GM12878 (cell line): ENCODE measurements around the gene MGAT3. TPM values are rescaled to one million over a fixed set of nuclear protein-coding genes. Genes with fewer than 3 reads are reported as not detected.
"Not testable (repeated sequence)": the region's sequence is repeated elsewhere in the genome, so short reads cannot be mapped to it uniquely, and the experiment has no call there.

Experiments
- ATAC-seq: fragments of 200-7000 bp; cut with Tn5 transposase; 3 replicates; pipeline ENCODE4 v1.9.1; 2020; ENCODE audit warnings: mild to moderate bottlenecking, moderate library complexity
- BruUV-seq: library from RNA; stranded (reverse); fragments of 400-500 nt; replicated peaks from 2 replicates; lab custom pipeline; 2021; lab: Mats Ljungman, UMichigan
- CTCF ChIA-PET: fragments of 300-600 bp; sonication (Branson Sonifier 250); formaldehyde crosslinking; extraction: SDS; loops from one replicate; lab custom pipeline; 2021; ENCODE audit warnings: inconsistent platforms; lab: Yijun Ruan, JAX
- POLR2A ChIA-PET: fragments of 350-600 bp; formaldehyde crosslinking; extraction: SDS; loops from one replicate; lab custom pipeline; 2021; ENCODE audit warnings: inconsistent platforms; lab: Charles Lee
- RAD21 ChIA-PET: fragments of 300-600 bp; sonication (Branson Sonifier 250); formaldehyde crosslinking; loops from one replicate; lab custom pipeline; 2023; ENCODE audit warnings: antibody characterized with exemption; ENCODE audit not compliant: unreplicated experiment; lab: Charles Lee
- SMC1A ChIA-PET: fragments of 300-600 bp; sonication (Branson Sonifier 250); formaldehyde crosslinking; loops from one replicate; lab custom pipeline; 2023; ENCODE audit not compliant: unreplicated experiment, uncharacterized antibody; lab: Charles Lee
- DNase-seq: peaks from one replicate; pipeline ENCODE4 v3.0.0-alpha.2; 2011; ENCODE audit warnings: low read depth, low spot score
- FAIRE-seq: peaks from 3 replicates; lab custom pipeline; 2011; peaks lifted over from hg19 to GRCh38; lab: Jason Lieb, UNC
- H2AFZ ChIP-seq: 2 replicates; pipeline ENCODE4 v1.6.0; 2011; ENCODE audit warnings: low read depth, low read length, control low read depth; ENCODE audit not compliant: control insufficient read depth
- H3K27ac ChIP-seq: 2 replicates; pipeline ENCODE4 v1.5.1; 2011; ENCODE audit warnings: control low read depth; ENCODE audit not compliant: control insufficient read depth, insufficient read depth
- H3K27me3 ChIP-seq, 2 experiments: replicated peaks in 1 of 2; 2 replicates each; pipeline versions ENCODE4 v1.6.0 to v1.6.1; 2011; ENCODE audit warnings: low read length in 1 of 2; ENCODE audit not compliant: control insufficient read depth in 2 of 2, insufficient read depth in 2 of 2
- H3K36me3 ChIP-seq, 2 experiments: 2 replicates each; pipeline ENCODE4 v1.5.1; 2011; ENCODE audit warnings: low read length in 1 of 2; ENCODE audit not compliant: control insufficient read depth in 2 of 2, insufficient read depth in 2 of 2
- H3K4me1 ChIP-seq: 2 replicates; pipeline ENCODE4 v1.6.1; 2011; ENCODE audit warnings: mild to moderate bottlenecking, low read length, moderate library complexity, mixed read lengths; ENCODE audit not compliant: control insufficient read depth, insufficient read depth
- H3K4me2 ChIP-seq: 2 replicates; pipeline ENCODE4 v1.6.0; 2011; ENCODE audit warnings: control low read depth; ENCODE audit not compliant: control insufficient read depth, insufficient read depth
- H3K4me3 ChIP-seq: fragments of 200-600 bp; sonication (generic); 2 replicates; pipeline ENCODE4 v1.5.1; 2016
- H3K79me2 ChIP-seq: 2 replicates; pipeline ENCODE4 v1.6.0; 2011; ENCODE audit warnings: low read length; ENCODE audit not compliant: control insufficient read depth, insufficient read depth
- H3K9ac ChIP-seq: 2 replicates; pipeline ENCODE4 v1.8.0; 2011; ENCODE audit warnings: low read length, control low read depth, mixed read lengths; ENCODE audit not compliant: control insufficient read depth, insufficient read depth
- H3K9me3 ChIP-seq: replicated peaks from 3 replicates; pipeline ENCODE4 v1.5.1; 2011; ENCODE audit warnings: mild to moderate bottlenecking, low read length; ENCODE audit not compliant: control insufficient read depth, insufficient read depth
- H4K20me1 ChIP-seq: 2 replicates; pipeline ENCODE4 v1.6.0; 2011; ENCODE audit not compliant: control insufficient read depth, insufficient read depth
- BCL3 ChIP-seq: IDR thresholded peaks from 2 replicates; pipeline ENCODE4 v1.6.1; 2011; ENCODE audit warnings: borderline replicate concordance, low read depth, mild to moderate bottlenecking, moderate library complexity, low read length; ENCODE audit not compliant: insufficient read depth, poor library complexity, severe bottlenecking
- TCF3 ChIP-seq: IDR thresholded peaks from 2 replicates; pipeline ENCODE4 v1.6.1; 2012; ENCODE audit warnings: low read depth, mild to moderate bottlenecking, low read length, borderline replicate concordance; ENCODE audit not compliant: insufficient read depth
- WGBS: methylation state at CpG from one replicate; pipeline ENCODE4 v1.1.6; 2016; ENCODE audit warnings: low lambda C conversion rate; ENCODE audit not compliant: insufficient replicate concordance, insufficient coverage; ENCODE audit errors: missing lambda C conversion rate; 5-methylcytosine and 5-hydroxymethylcytosine counted together
- in situ Hi-C: fragments of 300-500 bp; cut with MboI; formaldehyde crosslinking; loops from 9 replicates; pipeline ENCODE4 v1.14.3; 2018; ENCODE audit warnings: mixed read lengths
- intact Hi-C: fragments of 100-400 bp; cut with micrococcal nuclease; formaldehyde crosslinking; loops from one replicate; pipeline ENCODE4 v1.14.2; 2022; ENCODE audit not compliant: unreplicated experiment
- polyA plus RNA-seq, 11 experiments: library from polyadenylated mRNA; depleted of rRNA in 4 of 11; unstranded in 6 of 11; stranded (reverse) in 5 of 11; fragments of >200 nt; fragmentation: Nextera tagmentation in 4 of 11; fragmentation: Illumina TruSeq in 1 of 11; extraction: Ambion mirVana in 4 of 11; extraction: Trizol in 1 of 11; gene quantifications; 1 replicate in 1 of 11; 2 replicates in 10 of 11; pipeline versions ENCODE4 v1.2.1 to v1.2.3, GENCODE V29; 2011 to 2016; ENCODE audit warnings: inconsistent platforms in 2 of 11, missing spikeins in 2 of 11, low read depth in 1 of 11
- total RNA-seq, 4 experiments: library from RNA; depleted of rRNA in 3 of 4; stranded (reverse); fragments of >200 nt in 3 of 4; fragmentation: Illumina TruSeq in 1 of 4; extraction: Trizol in 1 of 4; gene quantifications; 2 replicates each; pipeline versions ENCODE4 v1.2.1 to v1.2.3, GENCODE V29; 2013 to 2021
- TF ChIP-seq, protein P1 (sequence below): IDR thresholded peaks from 2 replicates; pipeline ENCODE4 v1.6.1; 2011; ENCODE audit warnings: mild to moderate bottlenecking, low read depth, low read length, moderate library complexity; ENCODE audit not compliant: insufficient replicate concordance

MGAT3 gene
- total and polyA plus RNA-seq, 10 of the 15 experiments (the other 5 are each of a cell fraction or from before 2014, with no cell fraction given), result 0.32 to 40.2 (median 11.9) TPM

- H3K9me3 ChIP-seq, H3K27me3 ChIP-seq, H3K4me1 ChIP-seq, DNase-seq, H3K4me3 ChIP-seq, H3K9ac ChIP-seq, H2AFZ ChIP-seq, H3K27ac ChIP-seq, ATAC-seq, H3K79me2 ChIP-seq, intact Hi-C loops, BruUV-seq, in situ Hi-C loops, H3K36me3 ChIP-seq, POLR2A ChIA-PET, H4K20me1 ChIP-seq, RAD21 ChIA-PET: not testable (repeated sequence)
- CTCF ChIA-PET, result interaction anchor here (0.8 to 2.3 kb wide), 3 partner anchors 12 to 69 kb away, joined by 3 to 9 read pairs (median 3); partner anchors contain the start of gene TAB1
- peak; percentile 13 for FAIRE-seq
- TF ChIP-seq BCL3, result peak; percentile 93
- TF ChIP-seq, protein P1, sequence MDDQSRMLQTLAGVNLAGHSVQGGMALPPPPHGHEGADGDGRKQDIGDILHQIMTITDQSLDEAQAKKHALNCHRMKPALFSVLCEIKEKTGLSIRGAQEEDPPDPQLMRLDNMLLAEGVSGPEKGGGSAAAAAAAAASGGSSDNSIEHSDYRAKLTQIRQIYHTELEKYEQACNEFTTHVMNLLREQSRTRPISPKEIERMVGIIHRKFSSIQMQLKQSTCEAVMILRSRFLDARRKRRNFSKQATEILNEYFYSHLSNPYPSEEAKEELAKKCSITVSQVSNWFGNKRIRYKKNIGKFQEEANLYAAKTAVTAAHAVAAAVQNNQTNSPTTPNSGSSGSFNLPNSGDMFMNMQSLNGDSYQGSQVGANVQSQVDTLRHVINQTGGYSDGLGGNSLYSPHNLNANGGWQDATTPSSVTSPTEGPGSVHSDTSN, result peak; percentile 11
- peak; percentile 32; the same call in 1 of the 2 replicates for TF ChIP-seq TCF3
- SMC1A ChIA-PET, result interaction anchor here (1.3 kb wide), 1 partner anchor 69 kb away, joined by 4 read pairs; no protein-coding TSS in a partner anchor
- WGBS, result 96% methylated on average over 11 of the region's 11 CpGs
- peak overlapping the region; percentile 3 for H3K4me2 ChIP-seq
These were observed 44.9 kb upstream of the MGAT3 start for GRCh38 chr22:39411828-39412365.

DNA sequence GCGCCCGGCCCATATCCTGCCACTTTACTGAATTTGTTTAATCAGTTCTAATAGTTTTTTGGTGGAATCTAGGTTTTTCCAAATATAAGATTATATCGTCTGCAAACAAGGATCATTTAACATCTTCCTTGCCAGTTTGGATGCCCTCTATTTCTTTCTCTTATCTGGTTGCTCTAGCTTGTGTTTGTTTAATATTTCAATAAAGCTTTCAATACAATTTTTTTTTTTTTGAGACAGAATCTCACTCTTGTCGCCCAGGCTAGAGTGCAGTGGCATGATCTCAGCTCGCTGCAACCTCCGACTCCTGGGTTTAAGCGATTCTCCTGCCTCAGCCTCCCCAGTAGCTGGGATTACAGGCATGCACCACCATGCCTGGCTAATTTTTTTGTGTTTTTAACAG lies 43.6 kb upstream of the MGAT3 start:
- H3K4me1 ChIP-seq, H3K4me3 ChIP-seq, ATAC-seq, BruUV-seq, H3K79me2 ChIP-seq, H2AFZ ChIP-seq, H3K9me3 ChIP-seq, H4K20me1 ChIP-seq, H3K4me2 ChIP-seq, RAD21 ChIA-PET, H3K9ac ChIP-seq, DNase-seq, H3K27me3 ChIP-seq, intact Hi-C loops, H3K36me3 ChIP-seq, in situ Hi-C loops, H3K27ac ChIP-seq, FAIRE-seq: not testable (repeated sequence)
- 97% methylated on average over 7 of the region's 7 CpGs for WGBS
- POLR2A ChIA-PET, result interaction anchor here (0.6 to 1.6 kb wide), 4 partner anchors 10 to 670 kb away, joined by 3 to 4 read pairs (median 4); no protein-coding TSS in a partner anchor
- CTCF ChIA-PET, result interaction anchor here (1.4 kb wide), 1 partner anchor 70 kb away, joined by 3 read pairs; no protein-coding TSS in a partner anchor
- SMC1A ChIA-PET, result interaction anchor here (1.1 to 1.3 kb wide), 2 partner anchors 70 to 116 kb away, joined by 3 to 4 read pairs; no protein-coding TSS in a partner anchor
